GM13977 (cell line): ENCODE results near the gene MPDU1.

Experiments used
- DNase-seq: peaks from one replicate; pipeline ENCODE4 v3.0.0; 2012; ENCODE audit warnings: low spot score
- in situ Hi-C: fragments of 300-500 bp; cut with MboI; formaldehyde crosslinking; loops from one replicate; pipeline ENCODE4 v1.12.0; 2022; ENCODE audit warnings: low sequenced_read_pairs, low pct_unique_long_range_greater_than_20kb, mixed read lengths, inconsistent platforms; ENCODE audit not compliant: unreplicated experiment
- TF ChIP-seq, protein P1 (sequence below): IDR thresholded peaks from 2 replicates; pipeline ENCODE4 v1.5.1; 2012; ENCODE audit warnings: mild to moderate bottlenecking, control low read depth; ENCODE audit not compliant: insufficient read depth; ENCODE audit errors: extremely low read depth, missing control alignments

MPDU1 gene

DNA sequence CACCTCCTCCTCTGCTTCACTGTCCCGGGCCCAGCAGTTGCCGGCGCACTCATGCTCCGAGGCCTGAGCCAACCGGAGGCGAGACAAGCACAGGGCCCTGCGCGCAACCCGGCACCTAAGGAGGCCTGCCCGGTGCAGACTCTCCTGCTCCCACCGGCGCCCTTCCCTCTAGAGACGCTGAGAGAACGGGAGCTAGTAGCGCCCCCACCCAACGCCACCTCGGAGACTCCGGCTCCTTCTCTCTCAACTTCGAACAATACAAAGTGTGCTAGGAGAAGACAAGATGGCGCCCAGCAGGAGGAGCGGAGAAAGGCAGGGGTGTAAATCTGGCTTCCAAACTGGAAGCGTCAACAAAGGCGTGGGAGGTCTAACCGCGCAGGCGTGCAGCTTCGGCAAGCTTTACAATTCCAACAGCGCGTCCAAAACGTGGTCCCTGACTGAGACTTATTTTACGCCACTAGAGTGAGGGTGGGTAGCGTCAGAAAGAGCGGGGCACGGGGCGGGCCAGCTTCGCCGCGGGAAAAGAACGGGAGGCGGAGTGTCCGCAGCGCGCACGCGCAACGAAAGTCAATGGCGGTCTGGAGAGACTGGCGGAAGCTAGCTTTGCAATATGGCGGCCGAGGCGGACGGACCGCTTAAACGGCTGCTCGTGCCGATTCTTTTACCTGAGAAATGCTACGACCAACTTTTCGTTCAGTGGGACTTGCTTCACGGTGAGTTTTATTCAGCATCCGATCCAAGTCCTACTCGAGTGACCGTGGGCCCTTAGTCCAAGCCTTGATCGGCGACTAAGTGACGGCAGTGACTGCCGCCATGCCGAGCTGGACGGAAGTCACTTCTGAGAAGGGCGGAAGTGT, at the start of gene MPDU1:
TSS of gene MPDU1 (plus strand) at position 600 of the 857 bp plus-strand sequence. CDS start at position 611, 11 bp downstream.
- DNase-seq = peak; percentile 95
- TF ChIP-seq, protein P1, sequence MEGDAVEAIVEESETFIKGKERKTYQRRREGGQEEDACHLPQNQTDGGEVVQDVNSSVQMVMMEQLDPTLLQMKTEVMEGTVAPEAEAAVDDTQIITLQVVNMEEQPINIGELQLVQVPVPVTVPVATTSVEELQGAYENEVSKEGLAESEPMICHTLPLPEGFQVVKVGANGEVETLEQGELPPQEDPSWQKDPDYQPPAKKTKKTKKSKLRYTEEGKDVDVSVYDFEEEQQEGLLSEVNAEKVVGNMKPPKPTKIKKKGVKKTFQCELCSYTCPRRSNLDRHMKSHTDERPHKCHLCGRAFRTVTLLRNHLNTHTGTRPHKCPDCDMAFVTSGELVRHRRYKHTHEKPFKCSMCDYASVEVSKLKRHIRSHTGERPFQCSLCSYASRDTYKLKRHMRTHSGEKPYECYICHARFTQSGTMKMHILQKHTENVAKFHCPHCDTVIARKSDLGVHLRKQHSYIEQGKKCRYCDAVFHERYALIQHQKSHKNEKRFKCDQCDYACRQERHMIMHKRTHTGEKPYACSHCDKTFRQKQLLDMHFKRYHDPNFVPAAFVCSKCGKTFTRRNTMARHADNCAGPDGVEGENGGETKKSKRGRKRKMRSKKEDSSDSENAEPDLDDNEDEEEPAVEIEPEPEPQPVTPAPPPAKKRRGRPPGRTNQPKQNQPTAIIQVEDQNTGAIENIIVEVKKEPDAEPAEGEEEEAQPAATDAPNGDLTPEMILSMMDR = no peak
- in situ Hi-C loops = no loop called here

DNA sequence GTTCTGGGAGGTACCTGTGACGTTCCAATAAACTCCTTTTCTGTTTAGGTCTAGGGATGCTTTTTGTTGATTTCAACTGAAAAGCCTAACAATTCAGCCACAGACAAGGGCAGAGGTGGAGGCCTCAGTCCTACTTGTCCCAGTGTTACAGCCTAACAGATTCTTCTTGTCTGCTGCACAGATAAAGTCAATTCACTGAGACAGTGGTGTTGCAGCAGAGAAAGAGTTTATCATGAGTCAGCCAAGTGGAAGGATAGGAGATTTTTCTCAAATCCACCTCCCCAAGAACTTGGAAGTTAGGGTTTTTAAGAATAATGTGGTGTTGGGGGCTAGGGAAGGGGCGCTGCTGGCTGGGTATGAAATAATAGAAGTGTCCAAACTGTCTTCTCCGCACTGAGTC, 45.6 kb upstream of the MPDU1 start:
- no peak for DNase-seq
- in situ Hi-C loops = no loop called here
- TF ChIP-seq, protein P1 = no peak

DNA sequence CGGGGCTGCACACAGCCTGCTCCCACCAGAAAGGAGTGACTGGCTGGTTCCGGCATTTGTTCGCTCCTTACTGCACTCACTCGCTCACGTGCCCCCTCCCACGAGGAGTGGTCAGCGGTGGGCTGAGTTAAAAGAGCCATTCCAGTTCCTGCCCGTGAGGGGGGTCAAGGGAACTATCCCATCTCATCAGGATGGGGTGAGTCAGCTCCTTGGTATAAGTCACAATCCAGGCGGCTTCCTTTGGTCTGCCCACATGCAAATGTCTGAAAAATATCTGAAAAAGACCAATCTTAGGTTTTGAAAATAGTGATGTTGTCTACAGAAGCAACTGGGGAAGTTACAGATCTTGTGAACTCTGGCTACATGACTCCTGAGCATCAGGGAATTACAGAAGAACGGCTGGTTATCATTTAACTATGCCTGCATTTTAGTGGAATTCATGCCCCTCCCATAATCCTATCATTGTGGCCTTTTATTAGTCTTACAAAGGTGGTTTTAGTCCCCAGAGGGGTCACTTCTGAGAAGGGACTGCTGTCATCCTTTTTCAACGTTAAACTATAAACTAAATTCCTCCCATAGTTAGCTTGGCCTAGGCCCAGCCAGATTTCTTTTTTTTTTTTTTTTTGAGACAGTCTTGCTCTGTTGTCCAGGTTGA, 44.6 kb upstream of the MPDU1 start:
- in situ Hi-C loops = no loop called here
- DNase-seq = no peak
- TF ChIP-seq, protein P1 = no peak

DNA sequence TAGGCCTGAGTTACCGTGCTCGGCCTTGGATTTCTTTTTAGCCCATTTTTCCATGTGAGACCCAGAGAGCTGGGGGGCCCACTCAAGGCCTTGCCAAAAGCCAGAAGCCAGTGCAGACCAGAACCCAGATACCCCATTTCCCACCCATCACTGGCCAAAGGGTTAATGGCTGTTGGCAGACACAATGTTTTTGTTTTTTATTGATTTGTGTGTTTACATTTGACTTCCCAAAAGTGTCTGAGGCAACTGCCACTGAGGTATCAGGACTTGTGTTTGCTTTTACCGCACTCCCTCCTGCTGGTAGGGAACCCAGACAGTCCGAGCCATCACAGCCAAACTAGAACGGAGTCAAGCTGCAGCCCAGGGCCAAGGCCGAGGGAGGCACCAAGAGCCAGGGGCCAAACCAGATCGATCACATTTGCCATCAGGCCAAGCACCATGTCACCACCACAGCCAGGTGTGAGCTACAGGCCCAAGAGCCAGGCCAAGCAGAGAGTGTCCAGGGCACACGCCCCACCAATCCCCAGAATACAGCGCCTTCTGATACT, 42.5 kb upstream of the MPDU1 start:
- no peak for DNase-seq
- in situ Hi-C loops = no loop called here
- TF ChIP-seq, protein P1 = no peak

DNA sequence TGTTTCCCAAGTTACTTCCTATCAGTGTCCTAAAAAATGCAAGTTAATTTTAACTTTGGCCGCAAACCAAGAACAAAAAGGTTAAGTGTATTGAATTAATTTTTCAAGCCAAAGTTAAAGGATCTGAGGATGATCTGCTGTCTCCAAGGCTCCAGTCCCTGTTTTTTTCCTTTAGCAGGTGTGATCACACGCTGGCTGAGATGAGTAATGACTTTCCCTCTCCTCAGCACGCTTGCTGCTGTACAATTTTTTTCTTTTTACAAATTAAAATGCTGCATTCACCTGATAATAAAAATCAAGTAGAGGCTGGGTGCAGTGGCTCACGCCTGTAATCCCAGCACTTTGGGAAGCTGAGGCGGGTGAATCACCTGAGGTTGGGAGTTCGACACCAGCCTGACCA, 38.7 kb upstream of the MPDU1 start:
- in situ Hi-C loops = no loop called here
- no peak for DNase-seq
- TF ChIP-seq, protein P1 = no peak

DNA sequence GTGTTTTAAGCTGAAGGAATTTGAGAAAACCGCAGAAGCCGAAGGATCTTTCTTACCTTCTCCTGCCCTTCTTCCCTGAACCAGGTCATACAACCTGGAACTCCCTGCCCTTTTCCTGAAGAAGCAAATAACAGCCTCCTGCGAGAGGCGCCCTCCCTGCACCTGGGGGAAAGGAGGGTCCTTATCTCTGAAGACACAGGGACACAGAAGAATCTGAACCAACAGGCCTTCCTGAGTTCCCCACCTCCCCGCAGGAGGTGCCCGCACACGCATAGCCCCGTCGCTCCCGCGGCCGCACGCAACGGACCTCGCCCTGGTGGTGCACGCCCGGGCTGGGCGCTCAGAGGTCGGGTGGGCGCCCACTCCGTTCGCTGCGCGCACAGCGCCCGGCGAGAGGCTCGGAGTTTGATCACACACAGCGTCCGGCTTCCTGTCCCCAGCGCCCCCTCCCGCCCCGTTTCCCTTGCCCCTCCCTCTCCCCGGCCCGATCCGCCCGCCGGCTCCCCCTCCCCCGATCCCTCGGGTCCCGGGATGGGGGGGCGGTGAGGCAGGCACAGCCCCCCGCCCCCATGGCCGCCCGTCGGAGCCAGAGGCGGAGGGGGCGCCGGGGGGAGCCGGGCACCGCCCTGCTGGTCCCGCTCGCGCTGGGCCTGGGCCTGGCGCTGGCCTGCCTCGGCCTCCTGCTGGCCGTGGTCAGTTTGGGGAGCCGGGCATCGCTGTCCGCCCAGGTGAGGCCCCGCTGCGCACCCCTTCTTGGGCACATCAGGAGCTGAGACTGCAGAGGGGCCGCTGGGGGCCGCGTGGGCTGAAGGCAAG, 34.9 kb upstream of the MPDU1 start, which contains the start of gene TNFSF12:
TSS of gene TNFSF12 (plus strand) at position 474 of the 816 bp plus-strand sequence. CDS start at position 570, 96 bp downstream.
- TF ChIP-seq, protein P1 = no peak
- in situ Hi-C loops = no loop called here
- peak; percentile 79 for DNase-seq
